Gastrocnemius medialis (tissue), 4 donors: Measurements from ENCODE around the gene VPS39.

Experiments used
- POLR2A ChIP-seq, 2 donors: fragments of 450-650 bp; IDR thresholded peaks; one replicate each; pipeline ENCODE4 v1.6.1; 2017; ENCODE audit warnings: antibody characterized with exemption in 2 of 2, mild to moderate bottlenecking in 2 of 2, moderate library complexity in 2 of 2
- TF ChIP-seq, protein P1 (sequence below), 5 experiments: fragments of 450-650 bp in 3 of 5; fragments of 200-600 bp in 2 of 5; sonication (generic) in 2 of 5; IDR thresholded peaks in 4 of 5; conservative IDR thresholded peaks in 1 of 5; 1 replicate in 4 of 5; 2 replicates in 1 of 5; pipeline ENCODE4 v1.5.1; 2016 to 2019; ENCODE audit warnings: antibody characterized with exemption in 5 of 5, mild to moderate bottlenecking in 3 of 5, moderate library complexity in 3 of 5

GRCh38 chr15:42130246-42130986, 77.7 kb downstream of the VPS39 start:
- TF ChIP-seq, protein P1, sequence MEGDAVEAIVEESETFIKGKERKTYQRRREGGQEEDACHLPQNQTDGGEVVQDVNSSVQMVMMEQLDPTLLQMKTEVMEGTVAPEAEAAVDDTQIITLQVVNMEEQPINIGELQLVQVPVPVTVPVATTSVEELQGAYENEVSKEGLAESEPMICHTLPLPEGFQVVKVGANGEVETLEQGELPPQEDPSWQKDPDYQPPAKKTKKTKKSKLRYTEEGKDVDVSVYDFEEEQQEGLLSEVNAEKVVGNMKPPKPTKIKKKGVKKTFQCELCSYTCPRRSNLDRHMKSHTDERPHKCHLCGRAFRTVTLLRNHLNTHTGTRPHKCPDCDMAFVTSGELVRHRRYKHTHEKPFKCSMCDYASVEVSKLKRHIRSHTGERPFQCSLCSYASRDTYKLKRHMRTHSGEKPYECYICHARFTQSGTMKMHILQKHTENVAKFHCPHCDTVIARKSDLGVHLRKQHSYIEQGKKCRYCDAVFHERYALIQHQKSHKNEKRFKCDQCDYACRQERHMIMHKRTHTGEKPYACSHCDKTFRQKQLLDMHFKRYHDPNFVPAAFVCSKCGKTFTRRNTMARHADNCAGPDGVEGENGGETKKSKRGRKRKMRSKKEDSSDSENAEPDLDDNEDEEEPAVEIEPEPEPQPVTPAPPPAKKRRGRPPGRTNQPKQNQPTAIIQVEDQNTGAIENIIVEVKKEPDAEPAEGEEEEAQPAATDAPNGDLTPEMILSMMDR (IDR thresholded peaks at IDR 0.05 in 4 of 5, conservative IDR thresholded peaks at IDR 0.05 in 1 of 5) = no peak
- no peak for TF ChIP-seq POLR2A (IDR thresholded peaks at IDR 0.05)
